ENCODE results near the gene GAS2L1.

DNA sequence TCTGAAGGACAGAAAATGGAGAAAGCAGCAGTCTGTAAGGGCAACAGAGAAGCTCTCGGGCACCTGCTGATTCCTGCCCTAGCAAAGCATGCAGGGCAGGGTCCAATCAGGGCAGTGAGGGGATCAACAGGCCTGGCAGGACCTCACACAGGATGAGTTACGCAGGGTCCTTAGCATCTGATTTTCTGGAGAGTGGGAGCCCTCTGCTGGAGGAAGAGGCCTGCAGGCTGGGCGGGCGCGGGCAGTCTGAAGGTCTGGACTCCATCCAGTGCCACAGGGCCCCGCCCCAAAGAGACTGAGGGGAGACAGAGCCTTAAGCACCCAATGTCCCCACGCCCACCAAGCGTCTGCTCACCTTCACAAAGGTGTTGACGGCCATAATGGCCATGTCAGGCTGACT lies 53.0 kb downstream of the GAS2L1 start:
- TF ChIP-seq, protein P1, sequence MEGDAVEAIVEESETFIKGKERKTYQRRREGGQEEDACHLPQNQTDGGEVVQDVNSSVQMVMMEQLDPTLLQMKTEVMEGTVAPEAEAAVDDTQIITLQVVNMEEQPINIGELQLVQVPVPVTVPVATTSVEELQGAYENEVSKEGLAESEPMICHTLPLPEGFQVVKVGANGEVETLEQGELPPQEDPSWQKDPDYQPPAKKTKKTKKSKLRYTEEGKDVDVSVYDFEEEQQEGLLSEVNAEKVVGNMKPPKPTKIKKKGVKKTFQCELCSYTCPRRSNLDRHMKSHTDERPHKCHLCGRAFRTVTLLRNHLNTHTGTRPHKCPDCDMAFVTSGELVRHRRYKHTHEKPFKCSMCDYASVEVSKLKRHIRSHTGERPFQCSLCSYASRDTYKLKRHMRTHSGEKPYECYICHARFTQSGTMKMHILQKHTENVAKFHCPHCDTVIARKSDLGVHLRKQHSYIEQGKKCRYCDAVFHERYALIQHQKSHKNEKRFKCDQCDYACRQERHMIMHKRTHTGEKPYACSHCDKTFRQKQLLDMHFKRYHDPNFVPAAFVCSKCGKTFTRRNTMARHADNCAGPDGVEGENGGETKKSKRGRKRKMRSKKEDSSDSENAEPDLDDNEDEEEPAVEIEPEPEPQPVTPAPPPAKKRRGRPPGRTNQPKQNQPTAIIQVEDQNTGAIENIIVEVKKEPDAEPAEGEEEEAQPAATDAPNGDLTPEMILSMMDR (conservative IDR thresholded peaks at IDR 0.05; ENCODE audit: low read depth in 2 of 2) = peak; percentile 45 to 75
- no peak for TF ChIP-seq ZNF331 (CRISPR knock-in tag; IDR thresholded peaks at IDR 0.05; ENCODE audit: low read depth)
- no peak for TF ChIP-seq POLR2AphosphoS5 (IDR thresholded peaks at IDR 0.05; ENCODE audit: low read depth)
- no peak for TF ChIP-seq EZH2 (IDR thresholded peaks at IDR 0.05; ENCODE audit: low read depth, unreplicated experiment)
- no peak for TF ChIP-seq EZH2phosphoT487 (IDR thresholded peaks at IDR 0.05; ENCODE audit: unreplicated experiment)
- no peak for TF ChIP-seq REST (IDR thresholded peaks at IDR 0.05; ENCODE audit: unreplicated experiment)
- TF ChIP-seq CREB1 (CRISPR knock-in tag; IDR thresholded peaks at IDR 0.05; ENCODE audit: low read depth) = no peak
- TF ChIP-seq NANOG (IDR thresholded peaks at IDR 0.05; ENCODE audit: borderline replicate concordance) = no peak
- no peak for TF ChIP-seq ZNF114 (CRISPR knock-in tag; IDR thresholded peaks at IDR 0.05)
- TF ChIP-seq ETS1 (IDR thresholded peaks at IDR 0.05) = no peak
- no peak for TF ChIP-seq STAT1 (IDR thresholded peaks at IDR 0.05; ENCODE audit: unreplicated experiment)

All from GM23338 (cell line).